ENCODE measurements around the gene HTRA1.

DNA sequence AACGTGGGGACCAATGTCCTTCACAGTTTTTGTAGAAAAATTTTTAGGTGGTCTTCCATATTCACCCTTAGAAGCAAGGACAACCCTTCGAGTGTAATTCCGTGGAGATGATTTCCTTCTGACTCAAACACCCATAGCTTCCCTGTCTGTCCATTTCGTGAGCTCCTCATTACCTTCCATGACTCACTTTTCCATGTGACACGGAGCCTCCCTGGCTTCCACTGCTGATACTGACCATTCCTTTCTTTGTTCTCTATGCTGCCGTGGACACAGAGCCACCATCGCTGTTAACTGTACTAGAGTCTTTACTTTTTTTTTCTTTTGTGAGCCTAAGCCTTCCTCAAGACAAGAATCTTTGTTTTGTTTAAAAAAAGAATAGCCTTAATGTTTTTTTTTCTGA is 19.4 kb upstream of the HTRA1 start:
- TF ChIP-seq TAF1 (IDR thresholded peaks at IDR 0.05; ENCODE audit: borderline replicate concordance, insufficient read depth, low read length) (no peak), POLR2AphosphoS5 (IDR thresholded peaks at IDR 0.05; ENCODE audit: low read depth, low read length) (no peak), FOXP2 (optimal IDR thresholded peaks at IDR 0.05; ENCODE audit: borderline replicate concordance, extremely low read depth, extremely low read length, insufficient read depth) (no peak)

Measured in PFSK-1 (cell line).